ENCODE results near the gene CNIH3.
"Not testable (repeated sequence)": the region's sequence is repeated elsewhere in the genome, so short reads cannot be mapped to it uniquely, and the experiment has no call there.

CNIH3 gene

GRCh38 chr1:224705578-224705977 lies 89.5 kb downstream of the CNIH3 start:
- no peak overlapping the region for H3K4me3 ChIP-seq (ENCODE audit: low read depth in 1 of 2, low read length in 1 of 2)
- no peak for TF ChIP-seq CTCF (IDR thresholded peaks at IDR 0.05)
- no peaks in the 10 kb centered on the region for H3K4me1 ChIP-seq (ENCODE audit: control insufficient read depth in 1 of 2, insufficient read depth in 1 of 2, low read depth in 1 of 2, low read length in 1 of 2)

GRCh38 chr1:224707843-224708725 lies 92.0 kb downstream of the CNIH3 start:
- no peak for TF ChIP-seq CTCF (IDR thresholded peaks at IDR 0.05)
- no peak overlapping the region for H3K27ac ChIP-seq
- H3K4me3 ChIP-seq (ENCODE audit: low read depth in 1 of 2, low read length in 1 of 2): no peak overlapping the region

More at GRCh38 chr1:224705578-224705977, 89.5 kb downstream of the CNIH3 start:
- H3K27ac ChIP-seq: no peak overlapping the region
- no peaks in the 10 kb centered on the region for H3K36me3 ChIP-seq
- H3K27me3 ChIP-seq: no peaks in the 10 kb centered on the region
- no peaks in the 10 kb centered on the region for H3K9me3 ChIP-seq

GRCh38 chr1:224710196-224710595 lies 94.1 kb downstream of the CNIH3 start:
- Histone ChIP-seq H3K4me3 (ENCODE audit: low read depth in 1 of 2, low read length in 1 of 2) (no peak overlapping the region), H3K9me3 (no peaks in the 10 kb centered on the region), H3K4me1 (ENCODE audit: control insufficient read depth in 1 of 2, insufficient read depth in 1 of 2, low read depth in 1 of 2, low read length in 1 of 2) (no peaks in the 10 kb centered on the region), H3K36me3 (no peaks in the 10 kb centered on the region), H3K27ac (no peak overlapping the region), H3K27me3 (no peaks in the 10 kb centered on the region)
- no peak for TF ChIP-seq CTCF (IDR thresholded peaks at IDR 0.05)

More at GRCh38 chr1:224707843-224708725, 92.0 kb downstream of the CNIH3 start:
- no peaks in the 10 kb centered on the region for H3K36me3 ChIP-seq
- H3K9me3 ChIP-seq: no peaks in the 10 kb centered on the region
- no peaks in the 10 kb centered on the region for H3K27me3 ChIP-seq
- no peaks in the 10 kb centered on the region for H3K4me1 ChIP-seq (ENCODE audit: control insufficient read depth in 1 of 2, insufficient read depth in 1 of 2, low read depth in 1 of 2, low read length in 1 of 2)

GRCh38 chr1:224711231-224711756 lies 95.2 kb downstream of the CNIH3 start:
- not testable (repeated sequence) for H3K4me1 ChIP-seq (ENCODE audit: control insufficient read depth in 1 of 2, insufficient read depth in 1 of 2, low read depth in 1 of 2, low read length in 1 of 2); H3K4me3 ChIP-seq (ENCODE audit: low read depth in 1 of 2, low read length in 1 of 2); H3K36me3 ChIP-seq; H3K27ac ChIP-seq; H3K9me3 ChIP-seq; H3K27me3 ChIP-seq

GRCh38 chr1:224711876-224712275 lies 95.8 kb downstream of the CNIH3 start:
- Histone ChIP-seq H3K36me3 (no peaks in the 10 kb centered on the region), H3K4me3 (ENCODE audit: low read depth in 1 of 2, low read length in 1 of 2) (no peak overlapping the region), H3K27me3 (no peaks in the 10 kb centered on the region), H3K9me3 (no peaks in the 10 kb centered on the region), H3K4me1 (ENCODE audit: control insufficient read depth in 1 of 2, insufficient read depth in 1 of 2, low read depth in 1 of 2, low read length in 1 of 2) (no peaks in the 10 kb centered on the region), H3K27ac (no peak overlapping the region)
- TF ChIP-seq CTCF (IDR thresholded peaks at IDR 0.05): no peak

- Histone ChIP-seq H3K4me1 (ENCODE audit: control insufficient read depth in 1 of 2, insufficient read depth in 1 of 2, low read depth in 1 of 2, low read length in 1 of 2) (no peaks in the 10 kb centered on the region), H3K9me3 (no peaks in the 10 kb centered on the region), H3K27me3 (no peaks in the 10 kb centered on the region), H3K4me3 (ENCODE audit: low read depth in 1 of 2, low read length in 1 of 2) (no peak overlapping the region), H3K36me3 (no peaks in the 10 kb centered on the region), H3K27ac (no peak overlapping the region)
- TF ChIP-seq CTCF (IDR thresholded peaks at IDR 0.05): no peak
Measured at GRCh38 chr1:224713228-224713627, 97.1 kb downstream of the CNIH3 start.

Data from neutrophil (primary cell).